Measurements from ENCODE around the gene DNAH7. TPM values are rescaled to one million over a fixed set of nuclear protein-coding genes. Genes with fewer than 3 reads are reported as not detected.
"Not testable (repeated sequence)": the region's sequence is repeated elsewhere in the genome, so short reads cannot be mapped to it uniquely, and the experiment has no call there.

DNAH7 gene
- total RNA-seq, 1 donor from 2014 or later, result 0.12 TPM

DNA sequence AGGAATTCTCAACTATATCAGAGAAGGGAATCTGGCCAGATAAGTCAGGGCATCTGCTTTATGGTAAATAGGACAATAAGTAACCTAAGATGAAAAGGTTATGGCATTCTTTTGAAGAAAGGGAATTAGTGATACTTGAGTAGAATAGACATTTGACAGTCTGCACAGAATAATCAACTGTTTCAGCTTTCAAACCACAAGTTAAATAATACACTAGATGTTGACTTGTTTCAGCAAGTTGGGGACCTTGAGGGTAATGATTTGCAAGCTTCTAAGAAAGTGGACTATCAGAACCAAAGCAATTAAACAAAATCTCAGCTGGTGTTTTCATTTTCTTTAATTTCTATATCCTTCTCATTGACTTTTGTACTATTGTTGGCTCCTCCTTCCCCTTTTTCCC lies 357.2 kb downstream of the DNAH7 start:
- ATAC-seq, result no peak

DNA sequence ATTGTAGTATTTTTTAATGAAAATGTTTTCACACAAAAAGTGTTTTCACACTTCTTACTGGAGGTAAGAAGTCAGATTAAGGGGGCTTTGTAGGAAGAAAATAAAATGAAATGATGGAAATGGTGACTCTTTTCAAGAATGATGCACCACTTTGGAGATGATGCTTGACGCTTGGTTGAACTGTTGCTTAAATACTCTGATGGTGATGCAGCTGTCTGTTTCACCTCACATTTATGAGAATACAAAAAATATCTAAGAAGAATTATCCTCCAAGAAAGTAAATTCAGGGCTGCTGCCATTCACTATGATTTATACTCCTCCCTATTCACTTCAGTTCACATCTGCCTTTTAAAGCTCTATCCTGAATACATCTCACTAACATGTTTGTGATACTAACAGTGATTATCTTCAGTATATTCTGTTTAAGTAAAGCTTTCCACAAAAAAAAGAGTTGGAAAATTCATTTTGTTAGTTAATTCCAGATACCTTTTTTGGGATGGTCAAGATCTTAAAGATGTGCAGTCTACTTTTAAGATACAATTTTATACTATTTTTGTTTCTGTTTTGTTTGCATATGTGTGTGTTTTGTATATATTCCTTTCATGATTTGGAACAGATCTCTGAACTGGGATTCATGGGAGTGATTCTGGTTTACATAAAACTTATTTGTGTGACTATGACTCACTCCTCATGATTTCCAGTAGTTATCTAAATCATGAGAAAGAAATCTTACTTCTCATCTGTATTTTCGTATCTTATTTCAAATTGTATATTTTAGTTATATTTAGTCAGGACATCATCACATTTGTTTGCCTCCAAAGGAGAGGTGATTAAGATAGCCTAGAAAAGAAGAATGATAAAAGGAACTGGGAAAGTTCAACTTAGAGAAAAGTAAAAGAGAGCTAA lies 358.5 kb downstream of the DNAH7 start:
- ATAC-seq, result no peak

DNA sequence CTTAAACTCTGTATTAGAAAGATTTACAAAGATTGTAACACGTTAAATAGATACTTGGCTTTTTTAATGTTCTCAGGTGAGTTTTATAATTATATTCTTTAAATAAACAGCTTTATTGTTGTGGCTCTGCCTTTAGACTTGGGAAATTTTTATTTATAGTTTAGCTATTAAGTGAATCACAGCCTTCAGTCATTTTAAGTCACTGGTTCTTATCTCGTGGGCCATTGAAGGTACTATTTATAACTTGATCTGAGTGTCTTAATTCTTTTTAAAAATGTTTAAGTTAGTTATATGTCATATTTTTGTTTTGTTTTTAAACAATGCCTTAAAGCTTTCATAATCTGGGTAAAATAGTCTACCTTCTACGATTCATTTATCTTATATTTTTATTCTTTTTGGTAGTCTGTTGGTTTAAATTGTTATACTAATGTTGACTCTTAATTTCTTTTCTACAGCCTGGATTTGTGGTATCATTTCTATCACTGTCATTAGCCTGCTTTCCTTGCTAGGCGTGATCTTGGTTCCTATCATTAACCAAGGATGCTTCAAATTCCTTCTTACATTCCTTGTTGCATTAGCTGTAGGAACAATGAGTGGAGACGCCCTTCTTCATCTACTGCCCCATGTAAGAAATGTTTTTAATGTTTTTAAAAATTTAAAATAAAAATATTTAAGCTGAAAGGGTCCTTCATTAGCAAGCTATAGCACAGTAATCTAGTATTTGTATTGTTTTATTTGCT lies 362.3 kb downstream of the DNAH7 start:
- ATAC-seq, result no peak

DNA sequence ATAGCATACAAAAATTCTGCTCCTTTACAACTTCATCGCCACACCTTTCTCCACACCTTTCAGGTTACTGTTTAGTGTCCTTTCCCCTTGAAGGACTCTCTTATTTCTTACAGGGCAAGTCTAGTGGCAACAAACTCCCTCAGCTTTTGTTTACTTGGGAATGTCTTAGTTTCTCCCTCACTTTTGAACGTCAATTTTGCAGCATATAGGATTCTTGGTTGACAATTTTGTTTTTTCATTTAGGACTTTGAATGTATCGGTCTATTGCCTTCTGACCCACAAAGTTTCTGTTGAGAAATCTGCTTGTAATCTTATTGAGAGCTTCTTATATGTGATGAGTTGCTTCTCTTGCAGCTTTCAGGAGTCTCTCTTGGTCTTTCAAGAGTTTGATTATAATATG lies 368.2 kb downstream of the DNAH7 start:
- ATAC-seq, result no peak

DNA sequence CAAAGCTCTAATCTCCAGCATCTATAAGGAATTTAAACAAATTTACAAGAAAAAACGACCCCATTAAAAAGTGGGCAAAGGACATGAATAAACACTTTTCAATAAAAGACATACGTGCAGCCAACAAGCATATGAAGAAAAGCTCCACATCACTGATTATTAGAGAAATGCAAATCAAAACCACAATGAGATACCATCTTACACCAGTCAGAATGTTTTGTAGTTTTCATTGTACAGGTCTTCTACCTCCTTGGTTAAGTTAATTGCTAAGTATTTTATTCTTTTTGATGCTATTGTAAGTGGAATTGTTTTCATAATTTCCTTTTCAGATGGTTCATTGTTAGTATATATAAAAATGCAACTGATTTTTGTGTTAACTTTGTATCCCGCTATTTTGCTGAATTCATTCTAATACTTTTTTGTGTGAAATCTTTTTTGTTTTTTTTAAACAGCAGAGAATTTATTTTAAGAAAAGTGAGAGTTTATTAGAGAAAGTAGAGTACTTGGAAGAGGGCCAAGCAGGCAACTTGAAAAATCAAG lies 370.9 kb downstream of the DNAH7 start:
- ATAC-seq, result no peak

DNA sequence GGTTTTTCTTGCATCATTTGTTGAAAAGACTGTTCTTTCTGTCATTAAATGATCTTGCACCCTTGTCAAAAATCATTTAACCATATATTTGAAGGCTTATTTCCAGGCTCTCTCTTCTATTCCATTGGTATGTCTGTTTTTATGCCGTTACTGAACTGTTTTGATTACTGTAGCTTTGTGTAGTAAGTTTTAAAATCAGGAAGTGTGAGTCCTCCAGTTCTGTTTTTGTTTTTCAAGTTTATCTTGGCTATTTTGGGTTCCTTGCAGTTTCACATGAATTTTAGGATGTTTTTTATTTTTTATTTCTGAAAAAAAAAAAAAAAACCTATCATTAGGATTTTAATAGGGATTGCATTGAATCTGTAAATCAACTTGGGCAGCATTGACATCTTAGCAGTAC lies 372.6 kb downstream of the DNAH7 start:
- ATAC-seq, result no peak

DNA sequence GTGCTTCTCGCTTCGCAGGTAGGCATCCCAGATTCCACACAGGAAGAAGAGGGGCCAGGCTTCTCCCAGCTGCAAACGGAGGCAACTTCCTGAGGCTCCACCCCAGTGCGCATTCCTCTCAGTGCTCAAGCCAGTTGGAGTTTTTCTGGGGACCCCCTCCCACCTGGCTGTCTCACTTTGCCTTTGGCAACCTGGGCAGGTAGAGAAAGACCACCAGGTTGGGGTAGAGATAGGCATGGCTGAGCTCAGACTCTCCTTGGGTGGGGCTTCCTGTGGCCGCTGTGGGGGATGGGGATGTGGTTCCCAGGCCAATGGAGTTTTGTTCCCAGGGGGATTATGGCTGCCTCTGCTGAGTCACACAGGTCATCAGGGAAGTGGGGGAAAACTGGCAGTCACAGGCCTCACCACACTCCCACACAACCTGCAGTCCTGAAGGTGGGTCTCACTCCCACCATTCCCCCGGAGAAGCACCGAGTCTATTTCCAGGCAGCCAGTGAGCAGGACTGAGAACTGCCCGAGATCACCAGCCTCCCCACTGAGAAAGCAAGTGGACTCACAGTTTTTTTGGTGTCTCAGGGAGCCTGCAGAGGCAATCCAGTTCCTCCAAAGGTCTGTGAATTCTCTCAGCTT lies 373.5 kb downstream of the DNAH7 start:
- ATAC-seq, result no peak

DNA sequence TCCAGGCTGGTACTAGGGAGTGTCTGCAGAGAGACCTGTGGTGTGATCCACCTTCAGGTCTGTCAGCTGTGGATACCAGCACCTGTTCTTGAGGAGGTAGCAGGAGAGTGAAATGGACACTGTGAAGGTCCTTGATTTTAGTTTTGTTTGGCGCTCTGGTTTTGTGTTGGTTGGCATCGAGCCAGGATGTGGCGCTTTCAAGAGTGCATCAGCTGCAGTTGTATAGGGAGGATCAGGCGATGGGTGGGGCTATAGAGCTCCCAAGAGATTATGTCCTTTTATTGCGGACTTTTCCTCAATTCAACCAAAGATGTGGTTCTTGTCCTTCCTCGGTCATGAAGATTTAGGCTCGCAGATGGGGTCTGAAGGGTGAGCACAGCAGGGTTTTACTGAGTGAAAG lies 374.1 kb downstream of the DNAH7 start:
- ATAC-seq, result no peak

DNA sequence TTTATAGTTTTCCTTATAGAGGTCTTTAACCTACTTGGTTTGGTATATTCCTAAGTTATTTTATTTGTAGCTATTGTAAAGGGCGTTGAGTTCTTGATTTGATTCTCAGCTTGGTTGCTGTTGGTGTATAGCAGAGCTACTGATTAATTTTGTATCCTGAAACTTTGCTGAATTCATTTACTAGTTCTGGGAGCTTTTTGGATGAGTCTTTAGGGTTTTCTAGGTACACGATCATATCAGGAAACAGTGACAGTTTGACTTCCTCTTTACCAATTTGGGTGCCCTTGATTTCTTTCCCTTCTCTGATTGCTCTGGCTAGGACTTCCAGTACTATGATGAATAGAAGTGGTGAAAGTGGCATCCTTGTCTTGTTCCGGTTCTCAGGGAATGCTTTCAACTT lies 376.1 kb downstream of the DNAH7 start:
- not testable (repeated sequence) for ATAC-seq

Other genes starting within 250 kb of the DNAH7 start
- gene STK17B, start 102.7 kb upstream of the DNAH7 start, total RNA-seq, result 11.0 TPM

All from esophagus mucosa (tissue), 1 donor.